ENCODE data around the gene CDK5RAP2.

CDK5RAP2 gene

GRCh38 chr9:120386390-120387131 lies 193.4 kb downstream of the CDK5RAP2 start:
- peak overlapping the region; percentile 67 for H3K27ac ChIP-seq
- TF ChIP-seq ZFX (IDR thresholded peaks at IDR 0.05) (no peak), CTCF (conservative IDR thresholded peaks at IDR 0.05) (no peak)

- H3K27ac ChIP-seq: peak overlapping the region; percentile 67
- TF ChIP-seq CTCF (conservative IDR thresholded peaks at IDR 0.05): no peak
- no peak for TF ChIP-seq ZFX (IDR thresholded peaks at IDR 0.05)
Observed at GRCh38 chr9:120385606-120386389, 194.2 kb downstream of the CDK5RAP2 start.

- TF ChIP-seq CTCF (conservative IDR thresholded peaks at IDR 0.05): no peak
- no peak overlapping the region for H3K27ac ChIP-seq
Observed at GRCh38 chr9:120384925-120385272, 195.1 kb downstream of the CDK5RAP2 start.

- no peak for TF ChIP-seq ZFX (IDR thresholded peaks at IDR 0.05)
- TF ChIP-seq CTCF (conservative IDR thresholded peaks at IDR 0.05): no peak
- no peak overlapping the region for H3K27ac ChIP-seq
Observed at GRCh38 chr9:120383999-120384924, 195.7 kb downstream of the CDK5RAP2 start.

- no peak for TF ChIP-seq CTCF (conservative IDR thresholded peaks at IDR 0.05)
- TF ChIP-seq ZFX (IDR thresholded peaks at IDR 0.05): no peak
- H3K27ac ChIP-seq: no peak overlapping the region
Observed at GRCh38 chr9:120383611-120383998, 196.4 kb downstream of the CDK5RAP2 start.

GRCh38 chr9:120382453-120382852 lies 197.5 kb downstream of the CDK5RAP2 start:
- no peak overlapping the region for H3K27ac ChIP-seq
- TF ChIP-seq ZFX (IDR thresholded peaks at IDR 0.05) (no peak), CTCF (conservative IDR thresholded peaks at IDR 0.05) (no peak)

Data from C4-2B (cell line).